OCI-LY7 (cell line): Measurements from ENCODE around the gene TRA2A. TPM values are rescaled to one million over a fixed set of nuclear protein-coding genes. Genes with fewer than 3 reads are reported as not detected.

Experiments used
- BruUV-seq: library from RNA; stranded (reverse); fragments of 400-500 nt; replicated peaks from 2 replicates; lab custom pipeline; 2021; lab: Mats Ljungman, UMichigan
- CTCF ChIA-PET: fragments of 300-600 bp; sonication (Branson Sonifier 250); formaldehyde crosslinking; loops from one replicate; lab custom pipeline; 2022; ENCODE audit warnings: antibody characterized with exemption; ENCODE audit not compliant: unreplicated experiment; lab: Charles Lee
- POLR2A ChIA-PET: fragments of 300-600 bp; sonication (Branson Sonifier 250); formaldehyde crosslinking; loops from one replicate; lab custom pipeline; 2022; ENCODE audit warnings: antibody characterized with exemption; lab: Charles Lee
- DNase-seq: peaks from one replicate; pipeline ENCODE4 v3.0.0-alpha.2; 2015; ENCODE audit warnings: low spot score
- H2AFZ ChIP-seq: fragments of 200-600 bp; sonication (generic), shearing (Covaris generic); 2 replicates; pipeline ENCODE4 v1.6.1; 2014; ENCODE audit warnings: mild to moderate bottlenecking, antibody characterized with exemption, low read length, moderate library complexity
- H3K27ac ChIP-seq: fragments of 200-600 bp; sonication (generic); 2 replicates; pipeline ENCODE4 v1.5.1; 2014; ENCODE audit warnings: mixed run types, low read depth, mild to moderate bottlenecking, moderate library complexity, low read length, inconsistent platforms; ENCODE audit not compliant: poor library complexity, severe bottlenecking
- H3K36me3 ChIP-seq: fragments of 200-600 bp; sonication (generic); 2 replicates; pipeline ENCODE4 v1.6.1; 2014; ENCODE audit warnings: mild to moderate bottlenecking, antibody characterized with exemption, low read length, moderate library complexity, mixed read lengths; ENCODE audit not compliant: insufficient read depth
- H3K4me1 ChIP-seq: fragments of 200-600 bp; sonication (generic); 2 replicates; pipeline ENCODE4 v1.5.1; 2014; ENCODE audit warnings: mild to moderate bottlenecking, low read length; ENCODE audit not compliant: insufficient read depth, poor library complexity, severe bottlenecking
- H3K4me2 ChIP-seq: fragments of 200-600 bp; sonication (generic); 2 replicates; pipeline ENCODE4 v1.6.1; 2014; ENCODE audit warnings: mild to moderate bottlenecking, low read length
- H3K4me3 ChIP-seq: fragments of 200-600 bp; sonication (generic); 2 replicates; pipeline ENCODE4 v1.5.1; 2014; ENCODE audit warnings: mild to moderate bottlenecking, low read depth, low read length; ENCODE audit not compliant: poor library complexity, severe bottlenecking
- H3K79me2 ChIP-seq: fragments of 200-600 bp; sonication (generic); 2 replicates; pipeline ENCODE4 v1.6.1; 2016; ENCODE audit warnings: low read depth, mild to moderate bottlenecking, low read length, moderate library complexity, mixed read lengths; ENCODE audit not compliant: insufficient read depth
- H3K9me2 ChIP-seq: fragments of 200-600 bp; sonication (generic); 2 replicates; pipeline ENCODE4 v1.6.1; 2016; ENCODE audit warnings: mild to moderate bottlenecking, low read length, mixed read lengths; ENCODE audit not compliant: insufficient read depth
- H3K9me3 ChIP-seq: fragments of 200-600 bp; sonication (generic); 2 replicates; pipeline ENCODE4 v1.6.1; 2014; ENCODE audit warnings: mild to moderate bottlenecking, mixed run types, low read length, mixed read lengths
- H4K20me1 ChIP-seq: fragments of 200-600 bp; sonication (generic); 2 replicates; pipeline ENCODE4 v1.6.1; 2014; ENCODE audit warnings: mild to moderate bottlenecking, antibody characterized with exemption, low read length, moderate library complexity, mixed read lengths; ENCODE audit not compliant: insufficient read depth
- EZH2phosphoT487 ChIP-seq: fragments of 200-600 bp; sonication (generic); IDR thresholded peaks from 2 replicates; pipeline ENCODE4 v1.6.1; 2018; ENCODE audit warnings: low read depth, borderline replicate concordance, mild to moderate bottlenecking, mixed run types, antibody characterized with exemption, low read length, moderate library complexity, mixed read lengths
- intact Hi-C: fragments of 100-400 bp; cut with micrococcal nuclease; formaldehyde crosslinking; loops from one replicate; pipeline ENCODE4 v1.10.0; 2022; ENCODE audit not compliant: unreplicated experiment
- total RNA-seq, 2 experiments: library from RNA; depleted of rRNA in 1 of 2; stranded (reverse); fragments of >200 nt in 1 of 2; shearing (Covaris generic) in 1 of 2; gene quantifications; 2 replicates each; pipeline ENCODE4 v1.2.3, GENCODE V29; 2014 to 2022
- TF ChIP-seq, protein P1 (sequence below): fragments of 200-600 bp; sonication (generic); conservative IDR thresholded peaks from 2 replicates; pipeline ENCODE4 v1.5.1; 2014; ENCODE audit warnings: mild to moderate bottlenecking, antibody characterized with exemption, low read length, moderate library complexity, mixed read lengths

TRA2A gene
- total RNA-seq, 2 experiments from 2014 or later: 41.4 to 129 TPM

DNA sequence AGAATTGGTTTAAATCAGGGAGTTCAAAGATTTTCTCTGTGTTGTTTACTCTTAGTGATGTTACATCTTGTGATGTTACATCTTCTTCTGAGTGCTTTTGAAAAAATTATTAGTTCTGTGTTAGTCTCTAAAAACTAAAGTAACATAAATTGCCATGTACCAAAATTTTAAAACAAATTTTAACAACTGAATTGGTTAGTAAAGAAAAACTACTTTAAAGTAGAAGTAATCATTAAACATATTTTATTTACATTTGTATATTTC is 56.3 kb downstream of the TRA2A start:
- H2AFZ ChIP-seq: no peak overlapping the region; the same call in 1 of the 2 replicates
- no peak for DNase-seq
- peak overlapping the region; percentile 90 for H3K27ac ChIP-seq
- peaks cover 2% of the 10 kb centered on the region; the same call in 1 of the 2 replicates for H3K36me3 ChIP-seq
- no peaks in the 10 kb centered on the region for H4K20me1 ChIP-seq
- ChIA-PET CTCF (no interaction called here), POLR2A (interaction anchor here (1.0 to 3.6 kb wide), 3 partner anchors 15 to 113 kb away, joined by 4 to 27 read pairs (median 4); no protein-coding TSS in a partner anchor)
- BruUV-seq: no TSS peak
- no peaks in the 10 kb centered on the region for H3K9me2 ChIP-seq
- no peak for TF ChIP-seq EZH2phosphoT487
- TF ChIP-seq, protein P1, sequence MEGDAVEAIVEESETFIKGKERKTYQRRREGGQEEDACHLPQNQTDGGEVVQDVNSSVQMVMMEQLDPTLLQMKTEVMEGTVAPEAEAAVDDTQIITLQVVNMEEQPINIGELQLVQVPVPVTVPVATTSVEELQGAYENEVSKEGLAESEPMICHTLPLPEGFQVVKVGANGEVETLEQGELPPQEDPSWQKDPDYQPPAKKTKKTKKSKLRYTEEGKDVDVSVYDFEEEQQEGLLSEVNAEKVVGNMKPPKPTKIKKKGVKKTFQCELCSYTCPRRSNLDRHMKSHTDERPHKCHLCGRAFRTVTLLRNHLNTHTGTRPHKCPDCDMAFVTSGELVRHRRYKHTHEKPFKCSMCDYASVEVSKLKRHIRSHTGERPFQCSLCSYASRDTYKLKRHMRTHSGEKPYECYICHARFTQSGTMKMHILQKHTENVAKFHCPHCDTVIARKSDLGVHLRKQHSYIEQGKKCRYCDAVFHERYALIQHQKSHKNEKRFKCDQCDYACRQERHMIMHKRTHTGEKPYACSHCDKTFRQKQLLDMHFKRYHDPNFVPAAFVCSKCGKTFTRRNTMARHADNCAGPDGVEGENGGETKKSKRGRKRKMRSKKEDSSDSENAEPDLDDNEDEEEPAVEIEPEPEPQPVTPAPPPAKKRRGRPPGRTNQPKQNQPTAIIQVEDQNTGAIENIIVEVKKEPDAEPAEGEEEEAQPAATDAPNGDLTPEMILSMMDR: no peak
- intact Hi-C loops: loop anchor here (2.0 to 10.0 kb wide), 3 partner anchors 15 to 1031 kb away; partner anchors contain the start of gene HYCC1
- peak overlapping the region; percentile 84 for H3K4me2 ChIP-seq
- H3K79me2 ChIP-seq: peaks cover 70% of the 10 kb centered on the region
- H3K4me3 ChIP-seq: peak overlapping the region; percentile 85
- H3K9me3 ChIP-seq: no peaks in the 10 kb centered on the region
- peaks cover 28% of the 10 kb centered on the region for H3K4me1 ChIP-seq

DNA sequence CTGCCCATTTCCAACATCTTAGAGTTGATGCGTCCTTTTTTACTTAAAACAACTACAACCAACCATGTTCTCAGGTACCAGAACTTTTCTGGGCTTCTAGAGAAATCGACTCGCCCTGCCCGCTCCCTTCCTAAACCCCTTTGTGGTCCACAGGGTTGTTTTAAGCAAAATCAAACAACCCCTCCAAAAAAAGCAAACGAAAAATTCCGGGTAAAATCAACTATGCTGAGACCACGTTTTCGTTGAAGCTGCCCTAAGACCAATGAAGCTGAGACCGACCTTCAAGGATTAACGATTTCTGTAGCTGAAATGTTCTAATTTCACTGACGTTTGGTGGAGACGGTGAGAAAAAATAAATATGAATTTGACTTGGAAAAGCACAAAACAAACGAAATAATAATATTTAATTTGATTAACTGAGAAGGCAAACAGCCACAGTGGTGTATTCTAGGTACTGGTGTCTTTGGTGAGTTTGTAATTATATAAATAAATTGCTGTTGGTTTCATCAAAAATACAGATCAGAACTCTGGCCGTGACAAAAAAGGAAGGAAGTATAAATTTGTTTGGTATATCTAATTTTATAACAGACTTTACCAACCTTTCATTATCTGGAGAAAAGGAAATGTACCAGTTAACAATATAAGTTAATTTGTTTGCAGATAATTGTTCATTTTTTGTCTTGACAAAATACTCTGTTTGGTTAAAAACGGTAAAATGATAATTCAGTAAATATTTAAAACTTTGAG is 56.8 kb downstream of the TRA2A start:
- no peaks in the 10 kb centered on the region for H3K9me2 ChIP-seq
- peak overlapping the region; percentile 84 for H3K4me2 ChIP-seq
- TF ChIP-seq, protein P1: no peak
- no peak for TF ChIP-seq EZH2phosphoT487
- H3K36me3 ChIP-seq: no peaks in the 10 kb centered on the region
- H3K79me2 ChIP-seq: peaks cover 70% of the 10 kb centered on the region
- H3K27ac ChIP-seq: peak overlapping the region; percentile 90
- peak; percentile 68 for DNase-seq
- intact Hi-C loops: loop anchor here (1.0 to 10.0 kb wide), 5 partner anchors 16 to 1030 kb away; partner anchors contain the start of gene HYCC1
- CTCF ChIA-PET: no interaction called here
- H3K4me3 ChIP-seq: peak overlapping the region; percentile 85
- POLR2A ChIA-PET: interaction anchor here (1.0 to 3.6 kb wide), 5 partner anchors 15 to 172 kb away, joined by 3 to 27 read pairs (median 4); no protein-coding TSS in a partner anchor
- H3K9me3 ChIP-seq: no peaks in the 10 kb centered on the region
- H2AFZ ChIP-seq: peak overlapping the region; percentile 53; the same call in 1 of the 2 replicates
- H3K4me1 ChIP-seq: peaks cover 28% of the 10 kb centered on the region
- H4K20me1 ChIP-seq: no peaks in the 10 kb centered on the region
- TSS peak; percentile 60 for BruUV-seq
